Erythroblast (primary cell): ENCODE results near the gene MEGF11.

Experiments used
- DNase-seq, 2 experiments: peaks; one replicate each; lab custom pipeline; 2025; lab: John Stamatoyannopoulos, UW
- GATA1 ChIP-seq: IDR thresholded peaks from 2 replicates; pipeline ENCODE4 v1.6.1; 2011; ENCODE audit warnings: low read depth, mild to moderate bottlenecking, control low read depth, low read length, moderate library complexity
- POLR2A ChIP-seq: IDR thresholded peaks from 2 replicates; pipeline ENCODE4 v1.6.1; 2011; ENCODE audit warnings: mild to moderate bottlenecking, low read length

MEGF11 gene

GRCh38 chr15:66156310-66156975 is 97.1 kb downstream of the MEGF11 start:
- no peak for TF ChIP-seq GATA1
- TF ChIP-seq POLR2A, result no peak
- DNase-seq, result no peak

GRCh38 chr15:66155065-66155464 is 98.5 kb downstream of the MEGF11 start:
- TF ChIP-seq POLR2A, result no peak
- no peak for TF ChIP-seq GATA1
- DNase-seq, result no peak

- no peak for TF ChIP-seq GATA1
- no peak for TF ChIP-seq POLR2A
- DNase-seq, result no peak
Measured at GRCh38 chr15:66154581-66154980, 99.0 kb downstream of the MEGF11 start.

- no peak for DNase-seq
- TF ChIP-seq POLR2A (no peak), GATA1 (no peak)
Measured at GRCh38 chr15:66153549-66154415, 99.8 kb downstream of the MEGF11 start.

- TF ChIP-seq POLR2A (no peak), GATA1 (no peak)
- DNase-seq, result no peak
Measured at GRCh38 chr15:66152650-66153049, 100.9 kb downstream of the MEGF11 start.

- no peak for DNase-seq
- TF ChIP-seq POLR2A (no peak), GATA1 (no peak)
Measured at GRCh38 chr15:66151809-66152208, 101.7 kb downstream of the MEGF11 start.

GRCh38 chr15:66149871-66150270 is 103.7 kb downstream of the MEGF11 start:
- TF ChIP-seq GATA1, result no peak
- no peak for TF ChIP-seq POLR2A
- DNase-seq, result no peak

- TF ChIP-seq GATA1 (no peak), POLR2A (no peak)
- DNase-seq, result no peak
Measured at GRCh38 chr15:66148187-66148586, 105.4 kb downstream of the MEGF11 start.

- no peak for TF ChIP-seq GATA1
- no peak for TF ChIP-seq POLR2A
- DNase-seq, result no peak
Measured at GRCh38 chr15:66147440-66147839, 106.1 kb downstream of the MEGF11 start.

GRCh38 chr15:66145726-66146182 is 107.8 kb downstream of the MEGF11 start:
- no peak for DNase-seq
- no peak for TF ChIP-seq POLR2A

GRCh38 chr15:66144978-66145725 is 108.4 kb downstream of the MEGF11 start:
- TF ChIP-seq POLR2A (no peak), GATA1 (no peak)

GRCh38 chr15:66142285-66142684 is 111.3 kb downstream of the MEGF11 start:
- TF ChIP-seq GATA1 (no peak), POLR2A (no peak)
- DNase-seq, result no peak

More at GRCh38 chr15:66144978-66145725, 108.4 kb downstream of the MEGF11 start:
- no peak for DNase-seq

- no peak for TF ChIP-seq GATA1
- no peak for DNase-seq
Measured at GRCh38 chr15:66139591-66140207, 113.9 kb downstream of the MEGF11 start.
